C4-2B (cell line): ENCODE measurements around the gene PPP3R1.

Source experiments
- H3K27ac ChIP-seq: fragments of 450-650 bp; 2 replicates; pipeline ENCODE4 v1.5.1; 2017
- ZFX ChIP-seq: fragments of 450-650 bp; IDR thresholded peaks from 2 replicates; pipeline ENCODE4 v1.6.1; 2017
- TF ChIP-seq, protein P1 (sequence below): fragments of 450-650 bp; conservative IDR thresholded peaks from 2 replicates; pipeline ENCODE4 v1.5.1; 2017; ENCODE audit warnings: mild to moderate bottlenecking

Gene PPP3R1

DNA sequence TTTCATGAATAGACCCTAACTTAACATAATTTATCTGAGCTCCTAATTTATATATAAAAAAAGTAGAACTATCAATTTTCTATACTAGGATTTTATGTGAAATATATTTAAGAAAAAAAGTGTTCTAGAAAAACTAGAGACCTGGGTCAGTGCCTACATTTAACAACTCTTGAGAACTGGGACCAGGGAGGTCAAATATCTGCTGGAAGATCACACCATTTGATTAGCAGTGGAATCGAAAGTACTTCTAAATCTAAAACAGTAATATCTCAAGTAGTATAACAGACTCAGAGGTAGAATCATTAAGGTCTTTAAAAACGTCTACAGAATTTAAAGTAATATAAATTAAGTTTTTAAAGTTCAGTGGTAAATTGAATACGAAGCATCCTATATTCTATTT, 34.6 kb downstream of the PPP3R1 start:
- no peak overlapping the region for H3K27ac ChIP-seq
- no peak for TF ChIP-seq ZFX
- TF ChIP-seq, protein P1, sequence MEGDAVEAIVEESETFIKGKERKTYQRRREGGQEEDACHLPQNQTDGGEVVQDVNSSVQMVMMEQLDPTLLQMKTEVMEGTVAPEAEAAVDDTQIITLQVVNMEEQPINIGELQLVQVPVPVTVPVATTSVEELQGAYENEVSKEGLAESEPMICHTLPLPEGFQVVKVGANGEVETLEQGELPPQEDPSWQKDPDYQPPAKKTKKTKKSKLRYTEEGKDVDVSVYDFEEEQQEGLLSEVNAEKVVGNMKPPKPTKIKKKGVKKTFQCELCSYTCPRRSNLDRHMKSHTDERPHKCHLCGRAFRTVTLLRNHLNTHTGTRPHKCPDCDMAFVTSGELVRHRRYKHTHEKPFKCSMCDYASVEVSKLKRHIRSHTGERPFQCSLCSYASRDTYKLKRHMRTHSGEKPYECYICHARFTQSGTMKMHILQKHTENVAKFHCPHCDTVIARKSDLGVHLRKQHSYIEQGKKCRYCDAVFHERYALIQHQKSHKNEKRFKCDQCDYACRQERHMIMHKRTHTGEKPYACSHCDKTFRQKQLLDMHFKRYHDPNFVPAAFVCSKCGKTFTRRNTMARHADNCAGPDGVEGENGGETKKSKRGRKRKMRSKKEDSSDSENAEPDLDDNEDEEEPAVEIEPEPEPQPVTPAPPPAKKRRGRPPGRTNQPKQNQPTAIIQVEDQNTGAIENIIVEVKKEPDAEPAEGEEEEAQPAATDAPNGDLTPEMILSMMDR: no peak

DNA sequence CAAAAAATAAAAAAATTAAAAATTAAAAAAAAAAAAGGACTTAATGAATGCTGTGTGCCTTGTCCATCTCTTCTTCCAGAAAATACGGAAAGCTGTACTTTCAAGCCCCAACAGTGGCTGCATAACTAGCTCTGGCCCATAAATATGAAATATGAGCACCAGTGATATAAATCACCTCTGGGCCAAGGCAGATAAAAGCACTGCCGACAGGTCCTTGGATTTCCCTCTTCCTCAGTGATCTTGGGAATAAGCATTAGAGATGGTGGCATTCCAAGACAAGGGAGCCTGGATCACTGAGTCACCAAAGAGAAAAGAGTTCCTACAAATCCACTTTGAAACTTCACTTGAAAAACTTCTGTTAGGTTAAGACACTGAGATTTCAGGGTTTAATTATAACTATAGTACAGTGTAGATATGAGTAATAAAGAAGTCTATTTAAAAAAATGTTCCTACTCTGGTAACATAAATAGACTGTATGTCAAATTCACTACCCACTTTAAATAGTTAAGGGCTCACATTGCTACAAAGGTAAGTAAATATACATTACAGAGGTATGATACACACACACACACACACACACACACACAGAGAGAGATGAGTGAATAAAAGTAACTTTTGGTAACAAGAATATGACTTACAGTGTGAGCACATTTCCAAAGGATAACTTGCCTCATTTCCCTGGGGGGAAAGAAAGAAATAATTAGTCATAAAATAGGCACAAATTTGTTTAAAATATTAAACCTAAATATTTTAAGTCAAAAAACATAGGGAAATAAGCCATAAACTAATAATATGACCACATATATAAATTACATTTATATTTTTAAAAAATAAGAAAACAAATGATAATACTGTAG, 35.6 kb downstream of the PPP3R1 start:
- no peak overlapping the region for H3K27ac ChIP-seq
- TF ChIP-seq, protein P1: no peak
- no peak for TF ChIP-seq ZFX

GRCh38 chr2:68214381-68214780, 38.0 kb downstream of the PPP3R1 start:
- no peak overlapping the region for H3K27ac ChIP-seq
- no peak for TF ChIP-seq ZFX
- TF ChIP-seq, protein P1: no peak

DNA sequence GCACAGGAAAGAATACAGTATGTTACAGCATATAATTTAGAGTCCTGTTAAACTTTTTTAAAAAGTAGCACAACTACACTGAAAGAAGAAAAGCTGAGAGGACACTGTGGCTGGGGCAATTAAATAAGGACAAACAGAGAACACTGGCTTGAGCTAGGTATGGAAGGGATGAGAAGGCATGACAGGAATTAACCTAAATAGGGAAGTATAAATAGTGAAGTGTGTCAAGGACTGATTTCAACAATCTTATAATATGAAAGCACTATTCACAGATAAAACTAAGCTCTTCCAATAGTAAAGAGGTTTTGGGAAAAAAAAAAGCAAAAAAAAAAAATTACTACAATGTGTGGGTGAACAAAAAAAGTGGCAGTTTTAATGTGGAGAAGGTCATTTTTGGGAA, 45.5 kb downstream of the PPP3R1 start:
- H3K27ac ChIP-seq: no peak overlapping the region
- TF ChIP-seq, protein P1: no peak
- TF ChIP-seq ZFX: no peak

GRCh38 chr2:68203587-68203986, 48.7 kb downstream of the PPP3R1 start:
- TF ChIP-seq, protein P1: no peak
- no peak for TF ChIP-seq ZFX
- no peak overlapping the region for H3K27ac ChIP-seq

DNA sequence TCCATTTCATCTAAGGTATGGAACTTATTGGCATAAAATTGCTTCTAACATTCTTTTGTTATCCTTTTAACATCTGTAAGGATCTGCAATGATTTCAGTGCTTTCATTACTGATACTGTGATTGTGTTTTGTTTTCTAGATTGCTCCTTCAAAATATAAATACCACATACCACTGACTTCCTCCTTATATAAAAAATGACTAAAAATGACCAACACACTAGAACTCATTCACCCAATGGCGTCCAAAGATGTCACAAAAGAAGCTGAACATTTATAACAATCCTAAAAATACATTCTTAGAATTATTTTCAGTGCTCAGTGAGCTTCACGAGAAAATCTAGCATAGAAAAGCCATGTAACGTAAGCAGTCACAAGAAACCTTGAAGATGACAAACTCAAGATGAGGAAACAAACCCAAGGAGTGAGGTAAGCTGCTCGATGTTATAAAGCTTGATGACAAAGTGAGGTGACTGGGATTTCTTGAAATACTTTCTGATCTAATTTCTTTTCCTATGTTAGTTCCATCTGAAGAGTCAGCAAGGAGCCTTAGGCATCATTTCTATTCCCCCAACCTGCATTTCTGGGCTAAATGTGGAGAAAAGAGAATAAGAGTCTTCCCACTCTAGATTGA, 52.1 kb downstream of the PPP3R1 start:
- H3K27ac ChIP-seq: no peak overlapping the region

More for the DNA sequence above, 52.1 kb downstream of the PPP3R1 start:
- TF ChIP-seq ZFX: no peak
- TF ChIP-seq, protein P1: no peak
